ENCODE data around the gene NRP2.
A peak's percentile ranks its signal among the peaks of the same experiment; 100 is the strongest.

Gene NRP2

GRCh38 chr2:205807229-205807628 lies 124.9 kb downstream of the NRP2 start:
- no peak for DNase-seq (ENCODE audit: low read depth)

GRCh38 chr2:205807758-205808157 lies 125.5 kb downstream of the NRP2 start:
- DNase-seq (ENCODE audit: low read depth), result no peak

GRCh38 chr2:205808486-205809121 lies 126.3 kb downstream of the NRP2 start:
- DNase-seq (ENCODE audit: low read depth), result no peak

- no peak for DNase-seq (ENCODE audit: low read depth)
These were observed 129.1 kb downstream of the NRP2 start for GRCh38 chr2:205811387-205811786.

- DNase-seq (ENCODE audit: low read depth), result no peak
These were observed 131.7 kb downstream of the NRP2 start for GRCh38 chr2:205814039-205814364.

GRCh38 chr2:205815673-205816072 lies 133.4 kb downstream of the NRP2 start:
- no peak for DNase-seq (ENCODE audit: low read depth)

- no peak for DNase-seq (ENCODE audit: low read depth)
These were observed 134.0 kb downstream of the NRP2 start for GRCh38 chr2:205816268-205816667.

- peak; percentile 32 for DNase-seq (ENCODE audit: low read depth)
These were observed 140.3 kb downstream of the NRP2 start for GRCh38 chr2:205822579-205822978.

- DNase-seq (ENCODE audit: low read depth), result no peak
These were observed 145.6 kb downstream of the NRP2 start for GRCh38 chr2:205827809-205828365.

GRCh38 chr2:205833864-205834263 lies 151.6 kb downstream of the NRP2 start:
- DNase-seq (ENCODE audit: low read depth), result no peak

- no peak for DNase-seq (ENCODE audit: low read depth)
These were observed 152.5 kb downstream of the NRP2 start for GRCh38 chr2:205834796-205835195.

- DNase-seq (ENCODE audit: low read depth), result no peak
These were observed 153.0 kb downstream of the NRP2 start for GRCh38 chr2:205835251-205835791.

GRCh38 chr2:205835923-205836322 lies 153.6 kb downstream of the NRP2 start:
- no peak for DNase-seq (ENCODE audit: low read depth)

- no peak for DNase-seq (ENCODE audit: low read depth)
These were observed 154.3 kb downstream of the NRP2 start for GRCh38 chr2:205836477-205837221.

- no peak for DNase-seq (ENCODE audit: low read depth)
These were observed 155.4 kb downstream of the NRP2 start for GRCh38 chr2:205837663-205838062.

GRCh38 chr2:205845446-205845845 lies 163.1 kb downstream of the NRP2 start:
- DNase-seq (ENCODE audit: low read depth), result no peak

Data from GM04503 (cell line).